GM18868 (cell line): ENCODE results near the gene KPRP.

Source experiments
- ATAC-seq: cut with Tn5 transposase; IDR thresholded peaks from one replicate; pipeline ENCODE4 v1.9.1; 2021; ENCODE audit warnings: mild to moderate bottlenecking, moderate library complexity; ENCODE audit not compliant: unreplicated experiment

The KPRP gene

GRCh38 chr1:152757747-152758146, at the start of gene KPRP:
TSS of gene KPRP (plus strand) at chr1:152758025. CDS start at chr1:152759589, 1,564 bp downstream.
- ATAC-seq = no peak

- no peak for ATAC-seq
Measured at GRCh38 chr1:152718238-152718637, 39.6 kb upstream of the KPRP start.

DNA sequence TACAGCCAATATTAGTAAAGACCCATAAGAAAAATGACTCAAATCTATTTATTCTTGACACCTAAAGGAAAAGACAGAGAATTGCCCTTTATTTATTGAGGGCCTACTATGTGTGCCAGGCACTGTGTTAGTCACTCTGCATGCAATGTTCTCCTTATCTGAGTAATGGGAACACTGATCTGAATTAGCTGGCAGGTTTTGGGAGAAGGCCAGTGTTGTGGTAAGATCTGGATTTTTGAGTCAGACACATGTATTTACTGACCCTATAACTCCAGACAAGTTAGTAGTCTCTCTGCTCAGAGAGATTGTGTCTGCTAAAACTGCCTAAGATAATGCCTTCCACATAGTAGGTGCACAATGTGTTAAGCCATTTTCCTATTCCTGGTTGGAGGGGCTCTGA, 32.6 kb upstream of the KPRP start:
- ATAC-seq = no peak

DNA sequence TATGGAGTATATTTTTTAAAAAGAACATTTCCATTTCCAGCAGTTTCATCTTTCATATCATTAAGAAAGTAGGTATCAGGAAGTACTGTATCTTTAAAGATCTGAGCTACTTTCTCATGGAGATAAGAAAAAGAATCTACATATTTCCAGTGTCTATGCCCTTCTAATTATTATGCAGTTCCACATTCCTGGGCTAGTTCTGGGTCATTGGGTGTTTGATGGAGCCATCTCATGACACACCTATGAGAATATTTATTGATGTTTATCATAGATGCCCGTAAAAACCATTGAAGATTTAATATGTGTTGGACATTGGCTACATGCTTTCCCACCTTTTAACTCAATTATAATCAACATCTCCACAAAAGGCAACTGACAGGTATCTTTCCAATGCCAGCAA, 28.8 kb upstream of the KPRP start:
- ATAC-seq = no peak

DNA sequence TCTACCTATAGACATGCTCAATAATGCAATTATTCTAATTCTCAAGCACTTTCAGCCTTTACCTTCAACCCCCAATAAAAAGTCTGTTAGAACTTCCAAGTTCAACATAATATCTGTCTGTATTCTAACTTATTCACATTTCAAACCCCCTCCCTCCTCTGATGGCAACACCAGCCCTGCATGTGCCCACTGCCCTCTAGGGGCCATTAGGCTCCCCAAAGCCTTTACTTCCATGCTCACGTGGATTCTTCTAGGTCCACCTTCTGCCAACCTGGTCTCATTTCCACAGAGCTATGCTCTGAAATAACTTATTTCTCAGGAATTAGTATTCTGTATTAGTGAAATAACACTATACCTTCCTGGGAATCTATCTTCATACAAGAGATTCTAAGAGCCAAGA, 22.2 kb upstream of the KPRP start:
- ATAC-seq = no peak

DNA sequence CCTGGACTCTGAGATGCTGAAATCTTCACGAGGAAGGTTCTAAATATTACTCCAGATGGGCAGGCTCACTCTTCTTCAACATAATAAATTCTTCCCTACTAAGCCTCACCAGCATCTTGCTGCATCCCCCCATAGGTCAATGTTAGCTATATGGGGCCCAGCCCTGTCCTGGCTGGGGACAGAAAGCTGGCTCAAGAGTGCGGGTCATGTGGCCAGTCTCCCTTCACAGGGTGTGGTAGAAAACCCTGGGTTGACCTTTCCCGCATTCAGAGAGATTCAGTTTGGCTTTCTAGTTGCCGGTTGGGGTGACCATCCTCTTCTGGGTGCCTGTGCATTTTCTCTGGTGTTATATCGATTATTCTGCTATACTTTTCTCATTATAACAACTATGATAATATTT, 19.8 kb upstream of the KPRP start:
- no peak for ATAC-seq

GRCh38 chr1:152739841-152740240, 18.0 kb upstream of the KPRP start:
- no peak for ATAC-seq

GRCh38 chr1:152741656-152742055, 16.2 kb upstream of the KPRP start:
- ATAC-seq = no peak

DNA sequence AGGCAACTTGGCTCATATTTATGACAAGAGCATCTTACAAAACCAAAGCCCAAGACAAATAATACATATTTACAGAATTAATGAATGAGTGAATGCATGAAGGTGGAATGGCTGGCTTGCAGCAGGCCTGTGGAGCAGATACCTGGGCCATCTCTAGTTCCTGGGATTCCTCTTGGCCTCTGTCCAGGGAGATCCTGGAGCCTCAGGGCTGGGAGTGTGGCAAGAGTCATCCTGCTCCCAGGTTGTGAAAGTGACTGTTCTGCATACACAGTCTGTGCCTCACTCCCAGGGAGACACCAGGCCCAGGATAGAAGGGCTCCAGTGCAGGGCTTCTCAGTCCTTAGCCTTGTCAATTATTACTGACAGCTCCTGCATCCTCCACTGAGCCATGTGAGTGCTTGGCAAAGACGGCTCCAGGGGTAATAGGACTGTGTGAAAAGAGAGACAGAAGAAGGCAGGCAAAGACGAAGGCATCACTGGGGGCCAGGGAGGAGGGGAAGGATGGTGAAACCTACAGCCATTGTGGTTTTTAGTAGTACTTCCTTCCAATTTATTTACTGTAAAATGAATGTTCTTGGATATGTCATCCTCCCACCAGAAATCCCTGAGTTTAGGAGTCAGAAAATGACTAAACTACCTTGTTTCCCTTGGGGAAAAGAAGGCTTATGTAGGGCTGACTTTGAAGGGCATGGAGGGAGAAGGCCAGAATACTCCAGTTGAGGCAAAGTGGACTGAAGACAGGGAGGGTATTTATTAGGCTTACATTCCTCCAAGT, 14.3 kb upstream of the KPRP start:
- no peak for ATAC-seq

DNA sequence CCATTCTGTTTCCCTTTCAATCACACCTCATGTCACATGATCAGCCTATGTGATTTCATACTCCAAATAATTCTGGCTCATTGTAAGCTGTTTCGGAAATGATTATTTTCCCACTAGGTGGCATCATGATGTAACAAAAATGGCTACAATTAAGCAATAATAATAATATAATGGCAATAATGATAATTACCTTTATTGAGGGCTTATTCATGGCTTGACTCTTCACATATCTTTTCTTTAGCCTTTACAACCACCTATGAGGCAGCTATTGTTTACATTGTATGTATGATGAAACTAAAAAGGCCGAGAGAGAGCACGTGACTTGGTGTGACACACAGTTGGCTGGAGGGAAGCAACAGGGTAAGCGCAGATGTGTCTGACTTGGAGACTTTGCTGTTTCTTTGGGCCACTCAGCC, 12.5 kb upstream of the KPRP start:
- no peak for ATAC-seq

DNA sequence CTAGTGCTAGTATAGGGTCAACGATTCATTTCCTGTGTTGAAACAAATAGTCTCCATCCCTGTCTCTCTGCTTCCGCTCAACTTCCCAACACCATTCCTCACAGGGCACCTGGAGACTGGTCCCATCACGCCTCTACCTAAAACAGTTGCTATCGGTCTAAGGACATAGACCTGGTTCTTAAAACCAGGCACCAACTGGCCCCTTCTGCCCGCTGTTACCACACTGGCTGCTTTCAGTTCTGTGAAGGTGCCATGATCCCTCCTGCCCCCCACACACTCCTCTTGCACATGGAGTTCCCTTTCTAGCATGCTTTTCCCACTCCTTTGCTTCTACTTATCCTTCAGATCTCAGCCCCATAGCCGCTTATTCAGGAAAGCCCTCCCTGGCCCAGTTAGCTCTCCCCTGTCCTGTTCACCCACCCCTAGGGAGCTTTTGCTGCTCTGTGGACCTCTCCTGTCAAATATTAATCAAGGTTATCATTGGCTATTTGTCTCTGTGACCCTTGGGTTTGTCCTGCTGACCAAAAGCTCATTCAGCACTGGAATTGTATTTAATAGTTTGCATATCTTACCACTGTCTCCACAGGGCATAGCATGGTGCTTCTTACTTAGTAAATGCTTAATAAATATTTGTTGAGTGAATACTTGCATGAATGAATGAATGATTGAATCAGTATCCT, 11.9 kb upstream of the KPRP start:
- ATAC-seq = no peak

GRCh38 chr1:152747831-152748230, 10.0 kb upstream of the KPRP start:
- no peak for ATAC-seq

DNA sequence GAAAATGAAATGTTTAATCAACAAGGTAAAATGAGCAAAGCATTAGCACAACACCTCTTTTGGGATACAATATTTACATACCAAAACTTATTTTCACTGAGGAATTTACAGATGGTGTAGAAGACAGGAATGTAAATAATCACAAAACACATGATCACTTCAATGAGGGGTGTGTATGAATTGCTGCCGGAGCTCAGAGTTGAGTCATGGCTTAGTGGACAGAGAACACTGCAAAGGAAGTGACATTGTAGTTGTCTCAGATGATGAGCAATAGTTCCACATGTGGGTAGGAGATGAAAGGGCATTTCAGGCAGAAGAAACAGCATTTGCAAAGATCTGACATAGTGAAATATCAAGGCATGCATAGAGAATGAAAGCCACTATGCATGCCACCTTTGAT, 5.6 kb upstream of the KPRP start:
- no peak for ATAC-seq

DNA sequence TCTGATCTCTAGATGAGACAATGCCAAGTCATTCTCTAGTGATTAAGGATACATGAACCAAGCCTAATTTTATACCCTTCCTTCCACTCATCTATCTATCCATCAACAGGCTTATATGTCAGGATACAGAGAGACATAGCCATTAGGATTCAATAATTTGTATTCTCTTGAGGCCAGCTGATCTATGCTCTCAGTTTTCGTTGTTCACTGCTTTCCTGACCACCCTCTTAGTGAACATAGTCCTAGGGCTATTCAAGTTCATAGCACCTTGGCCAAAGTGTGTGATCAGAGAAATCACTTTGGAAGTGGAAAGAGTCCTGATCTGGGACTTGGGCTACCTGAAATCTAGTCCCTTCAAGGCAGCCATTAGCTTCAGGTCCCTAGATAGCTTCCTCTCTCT, 4.2 kb upstream of the KPRP start:
- ATAC-seq = no peak

DNA sequence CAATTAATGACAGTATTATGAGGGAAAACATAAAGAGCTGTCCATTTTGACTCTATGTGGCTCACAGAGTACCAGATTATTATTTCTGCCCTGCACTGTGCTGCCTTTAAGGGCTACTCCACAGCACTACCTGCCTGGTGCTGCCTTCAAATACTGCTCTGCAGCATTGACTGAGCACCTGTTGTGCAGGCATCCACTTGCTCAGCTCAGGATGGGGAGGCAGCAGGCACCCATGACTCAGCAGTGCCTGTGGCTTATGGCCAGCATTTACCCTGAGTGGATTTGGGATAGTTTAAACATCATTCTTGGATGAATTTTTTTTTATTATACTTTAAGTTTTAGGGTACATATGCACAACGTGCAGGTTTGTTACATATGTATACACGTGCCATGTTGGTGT, 953 bp upstream of the KPRP start:
- ATAC-seq = no peak

DNA sequence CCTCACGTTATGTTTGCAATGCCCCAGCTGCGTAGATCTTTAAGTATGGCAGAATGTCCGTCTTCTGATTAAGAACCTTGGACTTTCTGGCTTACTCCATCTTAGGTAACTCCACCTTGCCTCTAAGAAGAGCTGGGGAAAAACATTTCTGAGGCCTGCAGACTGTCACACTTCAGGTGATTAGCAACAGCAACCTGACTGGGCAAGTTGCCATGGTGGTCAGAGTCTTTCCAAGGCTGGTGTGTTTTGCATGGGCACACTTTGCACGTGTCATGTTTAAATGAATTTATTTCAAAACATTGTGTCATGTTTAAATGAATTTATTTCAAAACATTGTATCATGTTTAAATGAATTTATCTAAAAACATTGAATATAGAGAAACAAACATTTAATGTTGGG, 811 bp downstream of the KPRP start:
- no peak for ATAC-seq

GRCh38 chr1:152759453-152760173, 1.8 kb downstream of the KPRP start:
- no peak for ATAC-seq

GRCh38 chr1:152760551-152761190, 2.8 kb downstream of the KPRP start:
- ATAC-seq = no peak

DNA sequence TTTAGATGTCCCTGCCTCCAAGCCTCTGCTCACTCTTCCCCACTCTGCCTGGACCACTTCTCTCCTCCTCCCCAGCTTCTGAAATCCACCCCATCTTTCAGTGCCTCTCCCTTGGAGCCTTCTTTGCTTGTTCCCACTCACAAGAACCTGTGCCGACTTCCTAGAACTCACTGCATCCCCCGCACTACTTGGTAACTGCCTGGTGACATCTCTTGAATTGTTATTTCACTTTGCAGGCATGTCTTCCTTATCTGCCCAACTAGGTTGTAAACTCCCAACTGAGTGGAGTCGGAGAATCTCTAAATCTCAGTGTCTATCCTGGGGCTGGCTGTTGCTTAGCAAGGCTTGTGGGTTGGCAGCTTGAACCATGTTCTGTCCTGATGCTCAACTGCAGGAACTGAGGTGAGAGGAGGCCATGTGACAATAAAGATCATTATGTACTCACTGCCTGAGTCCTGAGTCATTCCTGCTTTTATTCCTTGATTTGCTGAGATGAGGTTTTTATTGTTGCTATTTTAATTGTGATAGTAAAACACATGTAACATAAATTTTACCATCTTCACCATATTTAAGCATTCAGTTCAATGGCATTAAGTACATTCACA, 3.9 kb downstream of the KPRP start:
- no peak for ATAC-seq

DNA sequence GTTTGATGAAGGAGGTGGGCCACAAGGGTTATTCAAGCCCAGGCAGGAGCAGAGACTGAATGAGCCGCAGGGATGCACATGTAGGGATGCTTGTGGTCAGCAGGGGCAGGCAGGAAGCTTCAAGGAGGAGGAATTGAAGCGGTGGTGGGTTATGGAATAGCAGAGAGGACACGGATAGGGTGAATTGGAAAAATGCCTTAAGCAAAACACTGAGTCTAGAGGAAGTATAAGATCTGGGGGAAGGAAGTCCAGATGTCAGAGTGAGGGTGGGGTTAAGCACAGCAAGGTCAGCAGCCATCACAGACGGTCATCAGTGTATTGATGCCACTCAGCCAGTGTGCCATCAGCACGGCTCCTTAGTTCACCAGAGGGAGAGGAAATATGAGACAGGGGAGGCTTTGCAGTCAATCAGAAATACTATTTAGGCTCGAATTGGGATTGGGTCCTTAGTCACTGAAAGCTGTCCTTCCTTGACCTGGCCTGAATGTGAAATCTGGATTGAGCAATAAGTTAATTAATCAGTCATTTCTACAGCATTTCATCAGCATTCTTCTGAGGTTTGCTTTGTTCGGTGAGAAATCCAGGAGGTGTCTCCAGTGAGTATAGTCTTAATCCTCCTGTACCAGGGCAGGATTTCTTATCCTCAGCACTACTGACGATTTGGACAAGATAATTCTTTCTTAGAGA, 11.2 kb downstream of the KPRP start:
- no peak for ATAC-seq
